Measurements from ENCODE around the gene MUC5AC. TPM values are rescaled to one million over a fixed set of nuclear protein-coding genes. Genes with fewer than 3 reads are reported as not detected.

MUC5AC gene
- total RNA-seq, 1 experiment from 2014 or later: under 0.01 TPM

Other genes with a start within 250 kb of the MUC5AC start
- 102 TPM for gene CHID1, start 247.1 kb upstream of the MUC5AC start, total RNA-seq (2021; ENCODE audit: unreplicated experiment)
- 55.5 TPM for gene AP2A2, start 232.1 kb upstream of the MUC5AC start, total RNA-seq (2021; ENCODE audit: unreplicated experiment)
- gene MUC6, start 121.2 kb upstream of the MUC5AC start, total RNA-seq (2021; ENCODE audit: unreplicated experiment): 0.02 TPM
- gene MUC2, start 83.1 kb upstream of the MUC5AC start, total RNA-seq (2021; ENCODE audit: unreplicated experiment): 0.47 TPM
- 1.5 TPM for gene MUC5B, start 65.1 kb downstream of the MUC5AC start, total RNA-seq (2021; ENCODE audit: unreplicated experiment)
- 28.5 TPM for gene TOLLIP, start 151.7 kb downstream of the MUC5AC start, total RNA-seq (2021; ENCODE audit: unreplicated experiment)
- gene BRSK2, start 232.0 kb downstream of the MUC5AC start, total RNA-seq (2021; ENCODE audit: unreplicated experiment): 14.0 TPM